ENCODE results near the gene DGCR8.

DGCR8 gene

GRCh38 chr22:20142711-20143621 is 62.9 kb downstream of the DGCR8 start:
- DNase-seq = no peak

GRCh38 chr22:20143883-20144665 is 64.0 kb downstream of the DGCR8 start:
- DNase-seq = no peak

- DNase-seq = no peak
Observed at GRCh38 chr22:20145206-20145831, 65.3 kb downstream of the DGCR8 start.

- DNase-seq = no peak
Observed at GRCh38 chr22:20145832-20146223, 65.8 kb downstream of the DGCR8 start.

DNA sequence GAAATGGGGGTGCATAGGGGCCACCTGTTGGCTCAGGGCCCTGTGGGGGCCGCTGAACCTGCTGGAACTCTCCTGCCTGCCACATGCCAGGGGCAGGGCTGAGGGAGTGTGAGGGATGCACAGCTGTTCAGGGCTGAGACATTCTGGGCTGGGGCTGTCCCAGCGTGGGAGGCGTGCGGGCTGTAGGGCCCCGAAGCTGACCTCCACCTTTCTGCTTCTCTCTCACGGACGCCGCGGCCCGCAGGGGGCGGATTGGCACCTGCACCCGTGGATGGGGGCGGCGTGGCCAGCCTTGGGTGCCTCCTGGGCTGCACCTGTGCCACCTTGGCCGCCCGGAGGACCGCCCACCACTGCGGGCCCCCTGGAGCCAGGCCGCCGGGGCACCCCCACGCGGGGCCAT is 66.7 kb downstream of the DGCR8 start:
- no peak for DNase-seq

DNA sequence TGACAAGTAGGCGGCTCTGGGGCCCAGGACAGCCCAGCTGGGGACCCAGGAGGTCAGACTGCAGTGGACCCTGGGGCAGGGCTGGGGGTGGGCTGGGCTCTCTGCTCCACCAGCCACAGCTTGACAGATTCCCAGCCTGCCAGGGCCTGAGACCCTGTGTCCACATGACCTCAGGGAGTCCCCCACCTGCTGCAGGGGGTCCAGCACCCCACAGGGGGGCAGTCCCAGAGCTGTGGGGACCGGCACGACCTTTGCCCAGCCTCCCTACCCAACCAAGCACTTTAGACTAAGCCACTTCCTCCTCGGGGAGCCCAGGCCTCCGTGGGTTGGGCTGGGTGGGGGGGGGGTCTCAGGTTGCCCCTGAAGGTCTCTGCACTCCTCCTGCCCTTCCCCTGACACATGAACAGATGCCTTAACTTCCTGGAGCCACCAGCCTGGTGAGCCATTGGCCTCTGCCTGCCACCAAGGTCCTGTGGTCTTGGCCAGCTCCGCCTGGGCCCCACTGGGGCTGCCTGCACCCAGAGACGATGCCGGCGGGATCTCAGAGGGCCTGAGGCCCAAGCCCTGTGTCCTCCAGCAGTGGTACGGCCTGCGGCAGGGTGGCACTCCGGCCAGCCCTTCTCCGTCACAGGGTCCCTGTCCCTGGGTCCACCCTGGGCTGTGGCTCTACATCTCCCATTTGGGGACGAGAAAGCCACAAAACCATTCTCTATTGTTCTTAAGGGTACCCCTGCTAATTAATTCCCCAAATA is 67.4 kb downstream of the DGCR8 start:
- no peak for DNase-seq

GRCh38 chr22:20148414-20148813 is 68.4 kb downstream of the DGCR8 start:
- no peak for DNase-seq

DNA sequence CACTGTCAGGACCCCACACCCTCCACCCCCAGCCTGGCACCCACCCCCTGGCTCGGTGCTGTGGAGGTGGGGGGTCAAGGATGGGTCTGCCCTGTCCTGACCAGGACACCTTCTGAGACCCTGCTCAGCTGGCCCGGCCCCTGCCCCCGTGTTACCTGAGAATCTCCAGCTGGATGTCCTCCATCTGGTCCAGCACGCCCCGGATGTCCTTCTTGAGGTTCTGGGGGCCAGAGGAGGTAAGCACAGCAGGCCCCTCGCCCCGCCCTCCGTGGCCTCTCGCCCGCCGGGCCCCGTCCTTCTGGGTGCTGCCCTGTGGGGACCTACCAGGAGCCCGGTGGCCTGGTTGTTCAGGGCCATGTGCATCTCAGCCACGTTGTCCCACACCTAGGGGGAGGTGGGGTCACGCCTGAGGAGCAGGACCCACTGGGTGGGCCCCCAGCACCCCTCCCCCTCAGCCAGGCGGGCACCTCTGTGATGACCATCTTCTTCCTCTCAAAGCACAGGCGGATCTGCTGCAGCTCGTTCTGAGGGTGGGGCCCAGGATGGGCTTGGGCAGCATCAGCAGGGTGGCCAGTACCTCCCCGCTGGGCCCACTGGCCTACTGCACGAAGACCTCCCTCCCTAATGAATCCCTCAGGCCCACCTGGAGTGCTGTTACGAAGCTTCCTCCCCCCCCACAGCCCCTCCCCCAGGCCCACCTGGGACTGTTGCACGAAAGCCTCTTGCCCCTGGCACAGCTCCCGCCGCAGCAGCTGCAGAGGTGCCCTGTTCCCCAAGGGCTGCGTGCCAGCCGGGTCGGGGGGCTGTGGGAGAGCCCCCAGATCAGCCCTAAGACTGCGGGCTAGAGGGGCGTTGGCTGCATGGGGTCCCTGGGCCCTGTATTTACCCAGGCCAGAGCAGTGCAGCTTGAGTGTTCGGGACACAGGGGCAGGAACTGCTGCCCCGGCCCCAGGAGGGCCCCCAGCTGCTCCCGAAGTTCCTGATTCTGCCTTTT is 69.5 kb downstream of the DGCR8 start:
- no peak for DNase-seq

DNA sequence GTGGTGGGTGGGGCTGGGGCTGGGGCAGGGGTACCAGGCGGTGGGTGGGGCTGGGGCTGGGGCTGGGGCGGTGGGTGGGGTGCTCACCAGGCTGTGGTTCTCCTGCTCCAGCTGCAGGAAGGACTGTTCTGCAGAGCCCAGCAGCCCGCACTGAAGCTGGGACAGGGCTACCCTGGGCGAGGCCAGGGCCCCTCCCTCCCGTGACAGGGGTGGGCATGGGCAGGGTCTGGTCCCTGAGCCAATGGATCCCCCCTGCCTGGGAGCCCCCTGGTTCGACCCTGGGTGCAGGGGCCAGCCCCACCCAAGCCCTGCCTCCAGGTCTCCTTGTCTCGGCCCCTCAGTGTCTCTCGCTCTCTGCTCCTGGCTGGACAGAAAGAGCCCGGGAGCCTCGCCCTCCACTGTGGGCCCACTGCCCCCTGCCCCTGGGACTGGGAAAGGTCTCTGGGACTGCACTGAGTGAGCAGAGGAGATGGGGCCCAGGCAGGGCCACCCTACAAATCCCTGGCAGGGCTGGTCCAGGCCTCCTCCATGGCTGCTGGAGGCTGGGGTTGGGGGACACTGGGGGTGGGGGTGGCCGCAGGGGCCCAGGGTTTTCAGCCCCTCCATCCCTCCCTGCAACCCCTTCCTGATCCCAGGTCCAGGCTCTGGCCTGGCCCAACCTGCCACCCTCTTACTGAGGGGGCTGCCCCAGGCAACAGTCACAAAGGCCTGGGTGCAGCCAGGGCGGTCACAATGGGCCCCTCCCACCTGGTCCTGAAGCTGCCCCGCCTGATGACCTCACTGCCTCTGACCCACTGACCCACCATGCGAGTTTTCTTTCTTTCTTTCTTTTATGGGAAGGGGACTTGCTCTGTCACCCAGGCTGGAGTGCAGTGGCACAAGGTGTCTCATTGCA is 70.6 kb downstream of the DGCR8 start, which contains the start of gene CCDC188:
Gene CCDC188 (minus strand): TSS at position 675 of the 895 bp plus-strand sequence. CDS start 69 bp downstream, at position 606.
- DNase-seq = no peak

GRCh38 chr22:20151276-20151588 is 71.2 kb downstream of the DGCR8 start:
- DNase-seq = no peak

- DNase-seq = no peak
Observed at GRCh38 chr22:20152464-20152890, 72.4 kb downstream of the DGCR8 start.

DNA sequence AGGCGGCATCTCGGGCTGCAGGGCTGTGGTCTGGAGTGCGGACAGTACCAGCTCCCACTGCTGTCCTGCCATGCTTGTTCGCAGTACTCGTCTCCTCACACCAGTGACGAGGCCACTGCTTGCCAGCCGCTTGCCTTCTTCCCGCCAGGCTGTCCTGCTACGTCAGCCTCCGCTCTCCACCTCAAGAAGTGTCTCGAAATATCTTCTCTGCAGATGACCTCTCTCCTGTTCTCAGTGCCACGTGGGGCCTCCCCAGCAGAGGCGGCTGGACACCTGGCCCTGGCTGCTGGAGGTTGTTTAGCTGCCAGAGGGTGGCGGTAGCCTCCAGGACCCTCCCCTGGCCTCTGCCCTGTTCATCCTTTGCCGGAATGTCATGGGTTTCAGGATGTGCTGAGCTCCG is 73.9 kb downstream of the DGCR8 start:
- DNase-seq = no peak

GRCh38 chr22:20154602-20155187 is 74.7 kb downstream of the DGCR8 start:
- DNase-seq = no peak

DNA sequence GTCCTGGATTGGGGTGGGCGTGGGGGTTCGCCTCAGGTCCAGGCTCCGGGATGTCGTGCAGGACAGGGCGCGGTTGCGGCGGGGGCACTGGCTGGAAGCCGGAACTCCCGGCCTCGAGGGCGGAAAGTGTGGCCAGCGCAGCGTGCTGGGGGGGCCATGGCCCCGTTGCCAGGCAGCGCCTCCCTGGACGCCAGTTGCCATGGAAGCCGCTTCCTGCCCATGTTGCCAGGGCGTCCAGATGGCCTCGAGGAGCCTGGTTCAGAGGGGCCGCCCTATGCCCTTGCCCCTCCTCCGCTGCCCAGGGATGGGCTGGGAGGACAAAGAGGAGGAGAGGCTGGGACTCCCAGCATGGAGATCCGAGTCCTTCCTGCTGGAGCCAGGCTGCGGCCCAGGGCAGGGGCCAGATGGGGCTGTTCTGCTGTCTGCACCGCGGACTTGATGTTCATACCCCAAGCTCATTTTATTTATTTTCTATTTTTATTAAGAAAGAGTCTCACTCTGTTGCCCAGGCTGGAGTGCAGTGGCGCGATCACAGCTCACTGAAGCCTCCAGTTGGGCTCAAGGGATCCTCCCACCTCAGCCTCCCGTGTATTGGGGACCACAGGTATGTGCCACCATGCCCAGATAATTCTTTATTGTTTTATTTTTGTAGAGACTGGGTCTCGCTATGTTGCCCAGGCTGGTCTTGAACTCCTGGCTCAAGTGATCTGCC is 75.4 kb downstream of the DGCR8 start:
- peak; percentile 80 for DNase-seq

DNA sequence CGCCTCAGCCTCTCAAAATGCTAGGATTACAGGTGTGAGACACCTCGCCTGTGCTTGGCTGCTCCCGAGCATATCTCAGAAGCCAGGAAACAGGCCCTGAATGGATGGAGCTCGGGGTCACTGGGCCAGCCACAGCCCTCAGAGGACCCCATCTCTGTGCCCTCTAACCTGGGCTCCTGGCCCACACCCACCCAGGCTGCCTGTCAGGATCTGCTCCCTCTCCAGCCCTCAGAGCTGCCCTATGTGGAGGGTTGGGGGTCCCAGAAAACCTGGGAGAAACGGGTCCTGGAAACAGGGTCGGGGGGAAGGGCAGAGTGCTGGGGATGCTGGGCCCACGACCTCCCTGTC is 76.0 kb downstream of the DGCR8 start:
- DNase-seq = no peak

DNA sequence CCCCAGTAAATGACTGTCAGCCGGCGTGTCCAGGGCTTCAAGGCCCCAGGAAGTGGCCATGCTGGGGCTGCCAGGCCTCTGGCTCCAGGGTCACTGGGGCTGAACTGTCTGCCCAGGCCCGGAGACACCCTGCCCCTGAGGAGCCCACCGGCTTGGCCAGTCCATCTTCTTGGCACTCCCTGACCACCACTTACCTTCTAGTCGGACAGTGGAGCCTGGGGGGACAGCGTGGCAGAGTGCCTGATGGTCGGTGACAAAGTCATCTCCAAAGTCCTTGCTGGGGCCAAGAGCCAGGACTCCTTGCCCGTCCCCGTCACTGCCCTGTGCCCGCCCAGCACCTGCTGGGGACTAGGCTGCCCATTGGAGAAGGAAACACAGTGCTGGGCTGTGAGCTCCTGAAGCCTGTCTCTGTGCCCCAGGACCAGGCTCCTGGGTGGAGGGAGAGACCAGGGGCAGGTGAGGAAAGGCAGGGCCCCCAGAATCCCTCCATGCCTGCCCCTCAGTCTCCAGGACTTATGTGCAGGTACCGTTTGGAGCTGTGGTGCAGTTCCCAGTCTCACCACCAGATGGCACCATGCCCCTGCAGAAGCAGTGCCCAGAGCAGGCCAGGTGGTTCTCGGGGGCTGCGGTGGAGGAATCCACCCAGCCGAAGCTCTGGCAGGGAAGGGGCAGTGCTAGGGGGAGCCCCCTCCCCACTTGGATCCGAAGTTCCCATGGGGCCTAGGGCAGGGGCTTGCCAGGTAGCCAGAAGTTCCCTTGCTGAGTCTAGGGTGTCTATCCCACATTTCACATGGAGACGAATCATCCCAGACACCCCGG is 76.8 kb downstream of the DGCR8 start:
- peak; percentile 51 for DNase-seq

- DNase-seq = no peak
Observed at GRCh38 chr22:20157430-20158183, 77.6 kb downstream of the DGCR8 start.
